Suppressor macrophage treated with lipopolysaccharide for 1 hour (primary cell): Measurements from ENCODE around the gene NBEAL2.
A peak's percentile ranks its signal among the peaks of the same experiment; 100 is the strongest.

Experiments used
- DNase-seq, 3 donors: peaks; one replicate each; pipeline ENCODE4 v3.0.0-alpha.2; 2020 to 2022

Gene NBEAL2

DNA sequence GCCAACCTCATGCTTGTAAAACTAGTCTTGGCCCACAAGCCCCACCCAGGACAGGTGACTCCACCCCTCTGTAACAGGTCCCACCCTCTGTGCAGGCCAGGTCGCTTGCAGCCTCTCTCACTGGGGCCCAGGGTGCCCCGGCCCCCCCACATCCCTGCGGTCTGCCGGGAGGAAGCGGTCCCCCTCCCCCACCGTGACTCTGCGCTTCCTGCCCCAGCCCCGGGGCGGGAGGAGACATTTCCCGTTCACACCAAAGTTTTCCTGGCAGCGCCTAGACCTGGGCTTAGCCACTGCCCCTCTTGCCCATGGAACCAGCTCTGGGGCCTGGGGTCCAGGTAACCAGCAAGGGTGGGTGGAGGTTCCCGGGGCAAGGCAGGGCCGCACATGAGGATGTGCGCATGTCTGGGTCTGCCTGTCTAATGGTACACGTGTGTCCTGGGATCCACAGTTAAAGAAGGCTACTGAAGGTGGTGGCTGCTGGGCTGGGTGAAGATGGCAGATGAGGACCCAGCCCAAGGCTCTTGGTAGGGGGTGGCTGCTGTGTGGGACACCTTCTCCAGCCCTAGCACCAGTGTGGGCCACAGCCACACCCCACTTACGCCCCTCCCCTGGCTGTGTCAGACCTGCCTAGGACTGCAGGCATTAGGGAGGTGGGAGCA is 8.4 kb downstream of the NBEAL2 start:
- DNase-seq = peak; percentile 67 to 86 (median 68)

DNA sequence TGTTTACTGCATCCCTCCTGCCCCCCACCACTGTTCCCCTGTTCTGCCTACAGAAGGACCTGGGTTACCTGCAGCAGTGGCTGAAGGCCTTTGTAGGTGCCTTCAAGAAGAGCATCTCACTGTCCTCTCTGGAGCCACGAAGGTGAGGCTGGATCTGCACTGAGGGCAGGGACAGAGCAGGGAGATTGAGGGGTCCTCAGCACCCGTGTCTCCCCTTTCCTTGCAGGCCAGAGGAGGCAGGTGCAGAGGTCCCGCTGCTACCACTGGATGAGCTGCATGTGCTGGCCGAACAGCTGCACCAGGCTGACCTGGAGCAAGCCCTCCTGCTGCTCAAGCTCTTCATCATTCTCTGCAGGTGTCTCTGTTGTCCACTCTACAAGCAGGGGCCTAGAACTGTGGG is 9.2 kb downstream of the NBEAL2 start:
- no peak for DNase-seq

DNA sequence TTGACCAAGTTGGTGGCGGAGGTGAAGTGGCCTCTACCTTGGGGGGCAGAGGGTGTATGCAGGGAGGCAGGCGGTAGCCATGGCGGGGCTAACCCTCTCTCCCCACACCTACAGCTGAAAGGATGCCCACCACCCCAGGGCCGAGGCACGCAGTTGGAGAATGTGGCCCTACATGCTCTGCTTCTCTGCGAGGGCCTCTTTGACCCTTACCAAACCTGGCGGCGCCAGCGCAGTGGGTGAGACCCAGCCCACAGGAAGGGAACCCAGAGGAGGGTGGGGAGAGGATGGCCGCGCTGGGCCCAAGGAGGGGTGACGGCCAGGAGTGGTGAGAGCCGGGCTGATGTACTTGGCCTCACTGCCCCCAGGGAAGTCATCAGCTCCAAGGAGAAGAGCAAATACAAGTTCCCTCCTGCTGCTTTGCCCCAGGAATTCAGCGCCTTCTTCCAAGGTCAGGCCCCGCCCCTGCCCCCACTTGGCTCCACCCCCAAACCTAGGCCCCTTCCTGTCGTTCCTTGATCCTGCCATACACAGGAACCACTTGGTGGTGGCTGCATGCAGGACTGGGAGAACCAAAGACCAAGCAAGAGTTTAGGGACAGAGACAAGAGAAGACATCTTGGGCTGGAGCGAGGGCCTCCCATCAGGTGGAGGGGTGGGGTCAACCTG is 9.8 kb downstream of the NBEAL2 start:
- peak in 2 of 3 donors; percentile 29 to 62 for DNase-seq

DNA sequence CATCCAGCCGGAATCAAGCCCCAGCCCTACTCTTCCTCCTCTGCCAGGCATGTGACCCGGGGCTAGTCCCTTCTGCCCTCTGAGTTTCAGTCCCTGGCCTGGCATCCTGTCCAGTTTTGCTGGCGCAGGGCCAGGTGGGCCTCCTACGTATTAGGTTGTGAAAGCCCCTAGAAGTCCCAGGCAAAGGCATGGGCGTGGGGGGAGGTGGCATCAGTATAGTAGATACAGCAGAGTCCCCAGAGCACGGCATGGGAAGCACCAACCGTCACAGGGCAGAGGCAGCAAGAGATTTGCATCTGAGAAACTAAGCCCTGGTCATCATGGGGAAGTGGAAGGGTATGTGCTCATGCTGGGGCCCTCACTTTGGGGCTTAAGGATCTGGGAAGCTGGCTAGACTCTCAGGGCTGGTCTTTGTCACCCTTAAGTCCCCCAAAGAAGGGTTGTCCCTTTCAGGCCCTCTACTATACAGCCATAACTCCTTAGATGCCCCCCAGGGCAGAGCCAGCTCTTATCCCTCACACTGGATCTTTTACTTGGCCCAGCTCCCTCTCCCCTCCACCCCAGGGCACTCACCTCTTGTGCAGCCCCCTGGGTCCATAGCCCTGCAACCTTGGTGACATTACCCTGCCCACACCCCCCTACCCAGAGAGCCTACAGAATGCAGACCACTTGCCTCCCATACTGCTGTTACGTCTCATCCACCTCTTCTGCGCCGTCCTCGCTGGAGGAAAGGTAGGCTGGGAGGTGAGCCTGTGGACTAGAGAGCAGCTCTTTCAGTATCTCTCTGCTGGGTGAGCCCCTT is 11.3 kb downstream of the NBEAL2 start:
- peak; percentile 98 to 100 (median 100) for DNase-seq

DNA sequence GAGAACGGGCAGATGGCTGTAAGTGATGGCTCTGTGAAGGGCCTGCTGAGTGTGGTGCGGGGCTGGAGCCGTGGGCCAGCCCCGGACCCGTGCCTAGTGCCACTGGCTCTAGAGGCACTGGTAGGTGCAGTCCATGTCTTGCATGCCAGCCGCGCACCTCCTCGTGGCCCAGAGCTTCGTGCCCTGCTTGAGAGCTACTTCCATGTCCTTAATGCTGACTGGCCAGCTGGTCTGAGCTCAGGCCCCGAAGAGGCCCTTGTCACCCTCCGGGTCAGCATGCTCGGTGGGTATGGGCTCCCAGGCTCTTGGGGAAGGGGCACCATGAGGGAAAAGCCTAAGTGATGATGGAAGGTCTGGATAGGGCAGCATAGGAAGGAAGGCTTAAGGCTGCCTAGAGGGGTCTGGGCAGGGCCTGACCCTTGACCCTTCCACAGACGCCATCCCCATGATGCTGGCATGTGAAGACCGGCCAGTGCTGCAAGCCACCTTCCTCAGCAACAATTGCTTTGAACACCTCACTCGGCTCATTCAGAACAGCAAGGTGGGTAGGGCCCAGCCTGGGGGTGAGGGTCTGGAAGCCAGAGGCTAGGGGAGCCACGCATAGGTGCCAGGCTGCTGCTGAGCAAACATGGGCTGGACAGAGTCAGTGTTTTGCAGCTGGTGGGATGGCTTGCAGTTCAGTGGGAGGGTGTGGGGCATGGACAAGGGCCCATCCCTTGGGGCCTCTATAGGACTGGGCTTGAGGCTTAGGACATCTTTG is 12.1 kb downstream of the NBEAL2 start:
- no peak for DNase-seq

DNA sequence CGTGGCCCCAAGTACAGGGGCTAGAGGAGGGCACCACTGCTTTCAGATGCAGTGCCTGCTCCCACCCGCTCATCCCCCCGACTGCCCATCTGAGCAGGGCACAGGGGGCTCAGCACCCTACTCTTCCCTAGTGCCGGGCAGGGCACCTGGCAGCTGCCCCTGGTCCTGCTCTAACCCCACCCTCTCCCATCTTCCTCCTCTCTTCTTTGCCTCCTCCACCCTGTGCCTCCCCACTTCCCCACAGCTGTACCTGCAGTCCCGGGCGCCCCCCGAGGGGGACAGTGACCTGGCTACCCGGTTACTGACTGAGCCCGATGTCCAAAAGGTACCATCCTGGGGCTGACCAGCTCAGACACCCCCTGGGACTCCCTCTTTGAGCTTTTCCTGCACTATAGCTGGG is 12.8 kb downstream of the NBEAL2 start:
- no peak for DNase-seq

DNA sequence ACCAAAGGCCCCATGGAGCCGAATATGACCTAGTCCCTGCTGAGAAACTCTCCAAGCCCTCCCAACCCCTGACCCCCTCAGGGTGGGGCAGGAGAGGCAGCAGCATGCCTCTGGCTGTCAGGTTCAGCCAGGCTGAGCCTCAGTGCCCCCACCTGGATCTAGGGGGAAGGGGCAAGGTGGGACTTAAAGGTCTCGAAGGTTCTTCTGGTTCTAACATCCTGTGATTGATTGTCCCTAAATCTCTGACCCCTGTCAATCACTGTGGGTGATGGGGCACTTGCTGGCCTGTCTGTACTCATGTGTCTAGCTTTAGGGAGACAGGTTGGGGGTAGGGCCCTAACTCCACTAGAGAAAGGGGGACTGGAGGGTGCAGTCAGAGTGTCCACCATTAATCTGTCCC is 13.8 kb downstream of the NBEAL2 start:
- no peak for DNase-seq

DNA sequence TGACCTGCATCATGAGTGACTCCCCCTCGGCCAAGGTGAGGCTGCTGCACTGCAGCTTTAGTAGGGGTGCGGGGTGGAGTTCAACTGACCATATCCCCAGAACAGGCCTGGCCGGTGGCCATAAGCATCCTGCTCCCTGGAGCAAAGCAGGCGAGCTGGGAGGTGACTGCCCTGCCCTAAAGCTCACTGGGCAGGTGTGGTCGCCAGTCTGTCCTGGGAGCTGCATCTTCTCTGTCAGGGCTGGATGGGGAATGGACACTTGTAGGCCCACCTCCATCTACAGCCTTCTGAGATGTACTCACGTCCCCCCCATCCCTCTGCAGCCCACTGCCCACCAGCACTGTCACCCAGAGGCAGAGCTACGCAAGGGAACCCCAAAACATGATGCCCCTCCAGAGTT is 14.5 kb downstream of the NBEAL2 start:
- DNase-seq = no peak

DNA sequence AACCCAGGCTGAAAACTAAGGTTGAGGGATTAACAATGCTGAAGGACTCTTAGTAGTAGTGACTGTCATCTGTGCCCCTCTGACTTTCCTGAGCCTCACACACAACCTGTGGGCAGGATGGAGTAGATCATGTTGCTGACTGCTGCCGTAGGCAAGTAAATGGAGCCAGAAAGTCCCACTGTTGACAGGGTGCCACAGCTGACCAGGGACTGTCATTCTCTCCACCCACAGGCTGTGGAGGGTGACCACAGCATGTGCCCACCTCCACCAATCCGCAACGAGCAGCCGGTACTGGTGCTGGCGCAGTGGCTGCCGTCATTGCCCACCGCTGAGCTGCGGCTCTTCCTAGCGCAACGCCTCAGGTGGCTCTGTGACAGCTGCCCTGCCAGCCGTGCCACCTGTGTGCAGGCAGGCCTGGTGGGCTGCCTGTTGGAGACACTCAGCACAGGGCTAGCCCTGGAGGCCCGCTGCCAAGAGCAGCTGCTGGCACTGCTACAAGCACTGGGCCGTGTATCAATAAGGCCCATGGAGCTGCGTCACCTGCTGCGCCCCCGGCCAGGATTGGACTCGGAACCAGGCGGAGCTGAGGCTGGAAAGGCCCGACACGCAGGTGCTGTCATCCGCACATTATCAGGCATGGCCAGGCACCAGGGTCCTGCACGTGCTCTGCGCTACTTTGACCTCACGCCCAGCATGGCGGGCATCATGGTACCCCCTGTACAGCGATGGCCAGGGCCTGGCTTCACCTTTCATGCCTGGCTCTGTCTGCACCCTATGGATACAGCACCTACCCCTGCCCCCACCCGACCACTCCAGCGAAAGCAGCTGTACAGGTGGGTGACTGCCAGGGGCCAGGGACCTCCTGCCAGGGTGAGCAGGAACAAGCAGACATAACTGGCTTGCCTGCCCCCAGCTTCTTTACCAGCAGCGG is 15.6 kb downstream of the NBEAL2 start:
- DNase-seq = peak in 1 of 3 donors; percentile 41

DNA sequence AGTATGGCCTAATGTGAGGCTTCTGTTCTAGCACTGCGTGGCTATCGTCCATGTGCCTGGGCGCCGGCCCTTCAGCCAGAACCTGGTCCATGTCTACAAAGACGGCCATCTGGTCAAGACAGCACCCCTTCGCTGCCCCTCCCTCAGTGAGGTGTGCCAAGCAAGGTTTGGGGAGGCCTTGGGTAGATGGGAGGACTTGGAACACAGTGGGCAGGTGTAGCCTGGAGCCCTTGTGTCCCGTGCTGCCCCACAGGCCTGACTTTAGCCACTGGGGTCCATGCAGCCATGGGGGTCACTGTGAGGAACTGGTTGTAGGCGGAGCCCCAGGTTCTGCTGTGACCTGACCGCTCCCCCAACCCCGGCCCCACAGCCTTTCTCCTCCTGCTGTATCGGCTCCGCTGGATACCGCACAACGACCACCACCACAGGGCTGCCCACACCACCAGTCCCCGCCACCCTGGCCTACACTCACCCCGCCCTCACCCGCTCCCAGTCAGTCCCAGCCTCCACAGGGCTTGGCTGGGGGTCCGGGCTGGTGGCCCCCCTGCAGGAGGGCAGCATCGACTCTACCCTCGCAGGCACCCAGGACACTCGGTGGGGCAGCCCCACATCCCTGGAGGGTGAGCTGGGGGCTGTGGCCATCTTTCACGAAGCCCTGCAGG is 16.6 kb downstream of the NBEAL2 start:
- DNase-seq = no peak

DNA sequence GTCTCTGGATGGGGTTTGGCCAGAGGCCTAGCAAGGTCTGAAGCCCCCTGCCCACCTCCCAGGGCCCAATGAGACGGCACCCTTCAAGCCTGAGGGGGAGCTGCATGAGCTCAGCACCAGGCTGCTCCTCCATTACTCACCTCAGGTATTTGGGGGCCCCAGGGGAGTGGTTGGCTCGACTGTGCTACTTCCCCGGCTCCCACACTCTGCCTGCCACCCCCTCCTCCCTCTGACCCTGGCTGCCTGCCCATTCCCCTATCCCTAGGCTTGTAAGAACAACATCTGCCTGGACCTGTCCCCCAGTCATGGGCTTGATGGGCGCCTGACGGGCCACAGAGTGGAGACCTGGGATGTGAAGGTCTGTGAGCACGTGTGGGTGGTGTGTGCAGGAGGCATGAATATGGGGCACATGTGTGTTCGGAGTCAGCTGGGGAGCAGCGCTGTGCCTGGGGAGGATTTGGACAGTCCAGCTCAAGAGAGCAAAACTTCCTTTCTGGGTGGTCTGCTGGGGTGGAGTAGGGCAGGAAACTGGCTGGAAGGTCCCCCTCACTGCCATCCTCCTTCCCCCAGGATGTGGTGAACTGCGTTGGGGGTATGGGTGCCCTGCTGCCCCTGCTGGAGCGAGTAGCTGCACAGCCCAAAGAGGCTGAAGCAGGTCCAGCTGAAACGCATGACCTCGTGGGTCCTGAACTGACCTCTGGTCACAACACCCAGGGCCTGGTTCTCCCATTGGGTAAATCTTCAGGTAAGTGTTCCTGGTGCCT is 17.4 kb downstream of the NBEAL2 start:
- no peak for DNase-seq

DNA sequence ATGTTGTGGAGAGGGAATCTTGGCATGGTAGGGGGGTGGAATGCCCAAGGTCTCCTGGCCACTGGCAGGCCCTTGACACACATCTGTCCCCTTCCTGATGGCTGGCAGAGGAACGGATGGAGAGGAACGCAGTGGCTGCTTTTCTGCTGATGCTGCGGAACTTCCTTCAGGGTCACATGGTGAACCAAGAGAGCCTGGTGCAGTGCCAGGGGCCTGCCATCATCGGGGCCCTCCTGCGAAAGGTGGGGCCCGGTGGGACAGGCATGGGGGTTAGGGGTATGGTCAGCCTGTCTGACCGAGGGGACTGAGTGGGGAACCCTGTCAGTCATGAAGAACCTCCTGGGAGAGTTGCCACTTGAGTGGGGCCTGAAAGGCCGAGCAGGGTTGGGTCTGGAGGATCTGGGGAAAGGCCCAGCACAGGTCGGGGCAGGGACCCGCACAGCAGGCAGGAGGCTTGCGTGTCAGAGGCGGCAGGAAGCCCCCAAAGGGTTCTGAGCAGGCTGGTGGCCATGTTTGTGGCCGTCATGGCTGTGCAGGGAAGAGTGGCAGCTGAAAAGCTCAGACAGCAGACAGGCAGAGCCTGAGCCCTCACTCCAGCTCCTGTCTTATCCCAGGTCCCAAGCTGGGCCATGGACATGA is 18.1 kb downstream of the NBEAL2 start:
- no peak for DNase-seq

DNA sequence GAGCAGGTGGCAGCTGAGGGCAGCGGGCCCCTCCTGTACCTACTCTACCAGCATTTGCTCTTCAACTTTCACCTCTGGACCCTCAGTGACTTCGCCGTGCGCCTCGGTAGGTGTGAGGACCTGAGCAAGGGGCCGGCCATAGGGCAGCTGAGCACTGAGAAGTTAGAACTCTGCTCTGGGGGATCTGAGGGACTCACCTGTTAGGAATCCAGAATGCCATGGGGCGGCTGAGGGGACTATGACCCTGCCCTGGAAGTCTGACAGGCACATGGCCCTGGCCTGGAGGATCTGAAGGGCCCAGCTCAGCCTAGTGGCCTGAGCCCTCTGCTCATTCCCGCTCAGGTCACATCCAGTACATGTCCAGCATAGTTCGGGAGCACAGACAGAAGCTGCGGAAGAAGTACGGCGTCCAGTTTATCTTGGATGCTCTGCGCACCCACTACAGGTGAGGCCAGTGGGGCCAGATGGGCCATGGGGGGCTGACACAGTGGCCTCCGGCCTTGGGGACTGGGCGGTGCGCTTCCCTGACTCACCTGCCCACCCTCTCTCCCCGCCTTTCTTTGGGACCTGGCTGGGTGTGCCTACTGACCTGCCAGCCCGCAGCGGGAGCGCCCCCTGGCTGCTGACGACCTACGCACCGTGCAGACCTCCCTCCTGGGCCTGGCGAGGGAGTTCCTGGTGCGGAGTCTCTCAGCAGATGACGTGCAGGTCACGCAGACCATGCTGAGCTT is 18.8 kb downstream of the NBEAL2 start:
- DNase-seq = peak; percentile 70 to 87 (median 75)

DNA sequence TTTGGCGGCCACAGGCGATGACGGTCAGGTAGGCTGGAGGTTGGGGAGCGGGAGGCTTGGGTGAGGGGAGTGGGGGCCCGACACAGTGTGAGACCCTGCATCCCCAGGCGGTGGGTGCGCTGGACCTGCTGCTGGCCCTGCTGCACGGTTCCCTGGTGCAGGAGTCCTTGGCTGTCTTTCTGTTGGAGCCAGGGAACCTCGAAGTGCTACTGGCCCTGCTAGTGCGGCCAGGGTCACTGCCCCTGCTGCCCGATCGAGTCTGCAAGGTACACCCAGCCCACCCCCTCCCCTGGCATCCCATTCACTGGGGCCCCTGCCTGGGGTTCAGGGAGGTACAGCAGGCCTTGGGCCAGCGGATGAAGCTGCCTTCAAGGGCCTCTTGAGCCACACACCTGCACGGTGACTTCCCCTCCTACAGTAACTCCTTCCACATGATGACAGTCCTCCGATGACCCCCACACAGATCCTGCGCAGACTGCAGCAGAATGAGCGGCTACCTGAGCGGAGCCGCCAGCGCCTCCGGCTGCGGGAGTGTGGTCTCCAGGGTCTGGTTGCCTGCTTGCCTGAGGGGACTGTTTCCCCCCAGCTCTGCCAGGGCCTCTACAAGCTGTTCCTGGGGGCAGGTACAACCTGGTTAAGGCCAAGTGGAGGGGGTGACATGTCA is 19.5 kb downstream of the NBEAL2 start:
- DNase-seq = no peak

DNA sequence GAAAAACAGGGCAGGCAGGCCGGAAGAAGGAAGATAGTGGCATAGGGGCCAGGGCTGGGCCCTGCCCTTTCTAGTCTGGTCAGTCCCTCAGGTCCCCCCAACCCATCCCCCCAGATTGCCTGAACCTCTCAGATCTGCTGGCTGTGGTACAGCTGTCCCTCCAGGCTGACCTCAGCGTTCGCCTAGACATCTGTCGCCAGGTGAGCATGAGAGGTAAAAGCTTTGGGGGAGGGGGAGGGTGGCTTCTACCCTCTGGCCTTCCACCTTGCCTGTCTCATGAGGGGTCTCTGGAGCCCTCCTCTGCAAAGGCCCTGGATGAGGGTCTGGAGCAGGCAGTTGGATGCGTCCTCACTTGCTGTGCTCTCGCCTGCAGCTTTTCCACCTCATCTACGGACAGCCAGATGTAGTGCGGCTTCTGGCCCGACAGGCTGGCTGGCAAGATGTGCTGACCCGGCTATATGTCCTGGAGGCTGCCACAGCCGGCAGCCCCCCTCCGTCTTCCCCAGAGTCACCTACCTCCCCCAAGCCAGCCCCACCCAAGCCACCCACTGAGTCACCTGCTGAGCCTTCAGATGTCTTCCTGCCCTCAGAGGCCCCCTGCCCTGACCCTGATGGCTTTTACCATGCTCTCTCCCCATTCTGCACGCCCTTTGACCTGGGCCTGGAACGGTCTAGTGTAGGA is 20.2 kb downstream of the NBEAL2 start:
- DNase-seq = no peak

DNA sequence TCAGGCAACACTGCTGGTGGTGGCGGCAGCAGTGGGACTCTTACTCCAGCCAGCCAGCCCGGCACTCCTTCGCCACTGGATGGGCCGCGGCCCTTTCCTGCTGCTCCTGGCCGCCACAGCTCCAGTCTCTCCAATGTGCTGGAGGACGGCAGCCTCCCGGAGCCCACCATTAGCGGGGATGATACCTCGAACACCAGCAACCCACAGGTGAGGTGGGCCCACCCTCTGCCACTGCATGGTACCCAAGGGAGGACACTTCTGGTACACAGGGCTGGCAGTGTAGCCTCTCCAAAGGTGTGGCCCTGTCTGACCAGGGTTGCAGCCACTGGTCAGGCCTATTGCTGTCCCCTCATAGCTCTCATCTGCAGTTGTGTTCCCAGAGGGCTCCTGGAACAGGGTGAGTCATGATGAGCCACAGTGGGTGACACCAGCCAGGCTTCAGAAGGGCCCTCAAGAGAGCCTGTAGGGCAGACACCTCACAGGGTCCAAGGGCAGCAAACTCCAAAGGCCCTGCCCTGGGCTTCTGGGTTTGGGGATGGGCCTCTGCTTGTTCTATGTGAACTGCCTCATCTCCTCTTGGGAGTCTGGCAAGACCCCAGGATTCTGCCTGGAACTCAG is 20.8 kb downstream of the NBEAL2 start:
- peak; percentile 43 to 54 (median 45) for DNase-seq

DNA sequence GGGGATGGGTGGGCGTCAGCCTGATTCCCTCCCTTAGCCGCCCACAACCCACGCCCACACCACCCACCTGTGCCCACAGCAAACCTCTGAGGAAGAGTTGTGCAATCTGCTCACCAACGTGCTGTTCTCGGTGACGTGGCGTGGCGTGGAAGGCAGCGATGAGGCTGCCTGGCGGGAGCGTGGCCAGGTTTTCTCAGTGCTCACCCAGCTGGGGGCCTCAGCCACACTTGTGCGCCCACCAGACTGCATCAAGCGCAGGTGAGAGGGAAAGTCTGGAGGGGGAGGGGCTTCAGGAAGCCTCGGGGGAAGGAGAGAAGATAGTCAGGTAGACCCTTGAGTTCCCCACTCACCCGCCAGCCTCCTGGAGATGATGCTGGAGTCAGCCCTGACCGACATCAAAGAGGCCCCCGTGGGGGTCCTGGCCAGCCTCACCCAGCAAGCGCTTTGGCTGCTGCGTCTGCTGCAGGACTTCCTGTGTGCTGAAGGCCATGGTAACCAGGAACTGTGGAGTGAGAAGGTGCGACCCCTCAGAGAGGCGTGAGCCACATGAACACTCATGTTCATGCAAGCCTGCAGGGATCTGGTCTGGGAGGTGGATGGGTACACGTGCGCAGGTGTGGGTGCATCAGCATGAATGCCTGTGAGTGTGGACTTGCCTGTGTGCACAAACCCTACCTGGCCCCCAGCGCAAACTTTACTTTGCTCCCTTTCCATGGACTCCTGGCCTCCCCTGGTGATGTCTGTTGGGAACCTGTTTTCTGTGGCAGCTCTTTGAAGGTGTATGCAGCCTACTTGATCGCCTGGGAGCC is 21.7 kb downstream of the NBEAL2 start:
- no peak for DNase-seq
